Measurements from ENCODE around the gene LRTM2. TPM values are rescaled to one million over a fixed set of nuclear protein-coding genes. Genes with fewer than 3 reads are reported as not detected.

The LRTM2 gene
- total and polyA plus RNA-seq, 2 donors (not counting 1 experiment from before 2014, with no cell fraction given) = not detected

DNA sequence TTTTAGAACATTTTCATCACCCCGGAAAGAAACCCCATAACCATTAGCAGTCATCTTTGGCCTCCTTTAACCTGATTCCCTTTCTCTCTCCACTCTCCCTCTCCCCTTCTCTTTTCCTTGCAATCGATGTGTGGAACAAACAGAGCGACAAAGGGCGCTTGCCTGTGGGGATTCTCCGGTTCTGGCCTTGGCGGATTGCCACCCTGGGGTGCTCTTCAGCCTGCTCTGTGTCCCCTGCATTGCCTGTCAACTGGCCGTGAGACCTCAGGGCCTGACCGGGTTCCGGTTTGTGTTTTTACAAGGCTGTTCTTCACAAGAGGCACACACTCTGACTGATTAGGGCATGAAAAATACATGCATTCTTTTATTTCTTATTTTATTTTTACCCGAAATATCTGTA lies 27.8 kb downstream of the LRTM2 start:
- H3K4me1 ChIP-seq (ENCODE audit: control insufficient read depth, extremely low read depth, insufficient read depth, low read length) = no peaks in the 10 kb centered on the region
- H3K9ac ChIP-seq (ENCODE audit: insufficient read depth, low read length) = no peak overlapping the region
- no peak overlapping the region for H3K4me2 ChIP-seq (ENCODE audit: extremely low read depth, insufficient read depth, low read length)
- H3K4me3 ChIP-seq (replicated peaks in 1 of 4; ENCODE audit: control extremely low read depth in 1 of 4, insufficient read depth in 1 of 4, low read depth in 3 of 4, low read length in 4 of 4) = no peak overlapping the region
- no peaks in the 10 kb centered on the region for H4K20me1 ChIP-seq (ENCODE audit: control insufficient read depth, extremely low read depth, insufficient read depth, low read length)
- DNase-seq (ENCODE audit: low read depth in 2 of 2) = no peak
- H3K9me3 ChIP-seq (ENCODE audit: control insufficient read depth, insufficient read depth, low read depth, low read length) = no peaks in the 10 kb centered on the region
- no peaks in the 10 kb centered on the region for H3K36me3 ChIP-seq (ENCODE audit: control insufficient read depth, insufficient read depth, low read length)
- H3K27me3 ChIP-seq (ENCODE audit: control insufficient read depth, insufficient read depth, low read length) = peaks cover 21% of the 10 kb centered on the region
- no peak overlapping the region for H2AFZ ChIP-seq (ENCODE audit: low read length)
- no peak overlapping the region for H3K27ac ChIP-seq (ENCODE audit: insufficient read depth, low read length)
- H3K79me2 ChIP-seq (ENCODE audit: control insufficient read depth, insufficient read depth, low read length) = no peaks in the 10 kb centered on the region
- no peak for TF ChIP-seq CTCF (conservative IDR thresholded peaks at IDR 0.05 in 1 of 2, IDR thresholded peaks at IDR 0.05 in 1 of 2; ENCODE audit: low read depth in 1 of 2, low read length in 2 of 2)
- no peak for TF ChIP-seq EZH2 (IDR thresholded peaks at IDR 0.05; ENCODE audit: low read length, missing control alignments)

DNA sequence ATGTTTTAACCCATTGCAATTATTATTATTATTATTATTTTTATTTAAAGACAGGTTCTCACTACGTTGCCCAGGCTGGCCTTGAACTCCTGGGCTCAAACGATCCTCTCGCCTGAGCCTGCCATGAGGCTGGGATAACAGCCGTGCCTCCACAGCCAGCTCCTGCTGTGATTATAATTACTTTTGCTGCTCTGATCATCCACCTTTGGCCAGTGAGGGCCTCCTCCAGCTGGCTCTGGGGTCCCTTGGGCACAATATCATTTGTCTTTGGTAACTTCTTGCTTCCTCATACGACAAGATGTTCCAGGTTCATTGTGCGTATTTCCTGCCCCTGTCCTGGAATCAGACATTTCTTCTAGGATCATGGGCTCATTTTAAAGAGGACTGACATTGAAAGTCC lies 28.4 kb downstream of the LRTM2 start:
- Histone ChIP-seq H3K4me1 (ENCODE audit: control insufficient read depth, extremely low read depth, insufficient read depth, low read length) (no peaks in the 10 kb centered on the region), H2AFZ (ENCODE audit: low read length) (no peak overlapping the region), H3K9me3 (ENCODE audit: control insufficient read depth, insufficient read depth, low read depth, low read length) (no peaks in the 10 kb centered on the region), H3K36me3 (ENCODE audit: control insufficient read depth, insufficient read depth, low read length) (no peaks in the 10 kb centered on the region), H3K4me2 (ENCODE audit: extremely low read depth, insufficient read depth, low read length) (no peak overlapping the region), H3K9ac (ENCODE audit: insufficient read depth, low read length) (no peak overlapping the region), H3K27me3 (ENCODE audit: control insufficient read depth, insufficient read depth, low read length) (peaks cover 21% of the 10 kb centered on the region), H3K4me3 (replicated peaks in 1 of 4; ENCODE audit: control extremely low read depth in 1 of 4, insufficient read depth in 1 of 4, low read depth in 3 of 4, low read length in 4 of 4) (no peak overlapping the region), H3K79me2 (ENCODE audit: control insufficient read depth, insufficient read depth, low read length) (no peaks in the 10 kb centered on the region), H3K27ac (ENCODE audit: insufficient read depth, low read length) (no peak overlapping the region), H4K20me1 (ENCODE audit: control insufficient read depth, extremely low read depth, insufficient read depth, low read length) (no peaks in the 10 kb centered on the region)
- TF ChIP-seq CTCF (conservative IDR thresholded peaks at IDR 0.05 in 1 of 2, IDR thresholded peaks at IDR 0.05 in 1 of 2; ENCODE audit: low read depth in 1 of 2, low read length in 2 of 2) (no peak), EZH2 (IDR thresholded peaks at IDR 0.05; ENCODE audit: low read length, missing control alignments) (no peak)
- no peak for DNase-seq (ENCODE audit: low read depth in 2 of 2)

- H3K4me2 ChIP-seq (ENCODE audit: extremely low read depth, insufficient read depth, low read length) = no peak overlapping the region
- no peaks in the 10 kb centered on the region for H3K9me3 ChIP-seq (ENCODE audit: control insufficient read depth, insufficient read depth, low read depth, low read length)
- no peak overlapping the region for H3K9ac ChIP-seq (ENCODE audit: insufficient read depth, low read length)
- H2AFZ ChIP-seq (ENCODE audit: low read length) = no peak overlapping the region
- H3K27me3 ChIP-seq (ENCODE audit: control insufficient read depth, insufficient read depth, low read length) = peaks cover 5% of the 10 kb centered on the region
- no peaks in the 10 kb centered on the region for H3K4me1 ChIP-seq (ENCODE audit: control insufficient read depth, extremely low read depth, insufficient read depth, low read length)
- H3K27ac ChIP-seq (ENCODE audit: insufficient read depth, low read length) = no peak overlapping the region
- H4K20me1 ChIP-seq (ENCODE audit: control insufficient read depth, extremely low read depth, insufficient read depth, low read length) = no peaks in the 10 kb centered on the region
- TF ChIP-seq EZH2 (IDR thresholded peaks at IDR 0.05; ENCODE audit: low read length, missing control alignments) (no peak), CTCF (conservative IDR thresholded peaks at IDR 0.05 in 1 of 2, IDR thresholded peaks at IDR 0.05 in 1 of 2; ENCODE audit: low read depth in 1 of 2, low read length in 2 of 2) (no peak)
- peak; percentile 73 to 88 for DNase-seq (ENCODE audit: low read depth in 2 of 2)
- H3K79me2 ChIP-seq (ENCODE audit: control insufficient read depth, insufficient read depth, low read length) = no peaks in the 10 kb centered on the region
- H3K4me3 ChIP-seq (replicated peaks in 1 of 4; ENCODE audit: control extremely low read depth in 1 of 4, insufficient read depth in 1 of 4, low read depth in 3 of 4, low read length in 4 of 4) = no peak overlapping the region
- no peaks in the 10 kb centered on the region for H3K36me3 ChIP-seq (ENCODE audit: control insufficient read depth, insufficient read depth, low read length)
These were observed 30.9 kb downstream of the LRTM2 start for GRCh38 chr12:1851151-1851701.

Measured in fibroblast of lung (primary cell).